HG02981 (cell line): ENCODE results near the gene IMMP2L.
"Not testable (repeated sequence)": the region's sequence is repeated elsewhere in the genome, so short reads cannot be mapped to it uniquely, and the experiment has no call there.

Source experiments
- ATAC-seq: cut with Tn5 transposase; IDR thresholded peaks from one replicate; pipeline ENCODE4 v1.9.1; 2021; ENCODE audit warnings: mild to moderate bottlenecking, moderate library complexity; ENCODE audit not compliant: unreplicated experiment

Gene IMMP2L

GRCh38 chr7:111357691-111358090, 204.6 kb downstream of the IMMP2L start:
- no peak for ATAC-seq

- ATAC-seq = no peak
Measured at GRCh38 chr7:111356941-111357340, 205.4 kb downstream of the IMMP2L start.

GRCh38 chr7:111352319-111352718, 210.0 kb downstream of the IMMP2L start:
- no peak for ATAC-seq

- ATAC-seq = no peak
Measured at GRCh38 chr7:111346219-111346618, 216.1 kb downstream of the IMMP2L start.

- ATAC-seq = no peak
Measured at GRCh38 chr7:111343017-111343416, 219.3 kb downstream of the IMMP2L start.

GRCh38 chr7:111339006-111339405, 223.3 kb downstream of the IMMP2L start:
- no peak for ATAC-seq

GRCh38 chr7:111333010-111333409, 229.3 kb downstream of the IMMP2L start:
- no peak for ATAC-seq

GRCh38 chr7:111330235-111330523, 232.1 kb downstream of the IMMP2L start:
- no peak for ATAC-seq

- no peak for ATAC-seq
Measured at GRCh38 chr7:111329367-111330234, 232.7 kb downstream of the IMMP2L start.

GRCh38 chr7:111328487-111328886, 233.8 kb downstream of the IMMP2L start:
- no peak for ATAC-seq

- ATAC-seq = no peak
Measured at GRCh38 chr7:111324776-111325175, 237.5 kb downstream of the IMMP2L start.

GRCh38 chr7:111324228-111324627, 238.1 kb downstream of the IMMP2L start:
- ATAC-seq = peak; percentile 69

GRCh38 chr7:111323670-111324069, 238.6 kb downstream of the IMMP2L start:
- ATAC-seq = not testable (repeated sequence)

GRCh38 chr7:111320133-111320532, 242.2 kb downstream of the IMMP2L start:
- ATAC-seq = peak; percentile 58

- ATAC-seq = no peak
Measured at GRCh38 chr7:111312966-111313365, 249.3 kb downstream of the IMMP2L start.

GRCh38 chr7:111308691-111309090, 253.6 kb downstream of the IMMP2L start:
- no peak for ATAC-seq

- ATAC-seq = no peak
Measured at GRCh38 chr7:111301891-111302290, 260.4 kb downstream of the IMMP2L start.

- ATAC-seq = no peak
Measured at GRCh38 chr7:111294494-111294893, 267.8 kb downstream of the IMMP2L start.

- ATAC-seq = no peak
Measured at GRCh38 chr7:111292026-111292470, 270.2 kb downstream of the IMMP2L start.

GRCh38 chr7:111290982-111291381, 271.3 kb downstream of the IMMP2L start:
- ATAC-seq = no peak

- no peak for ATAC-seq
Measured at GRCh38 chr7:111290419-111290818, 271.9 kb downstream of the IMMP2L start.

- ATAC-seq = not testable (repeated sequence)
Measured at GRCh38 chr7:111288441-111288840, 273.9 kb downstream of the IMMP2L start.

GRCh38 chr7:111282626-111283025, 279.7 kb downstream of the IMMP2L start:
- ATAC-seq = no peak
